GM20000 (cell line): ENCODE data around the gene OSBPL6.

Source experiments
- DNase-seq: peaks from one replicate; pipeline ENCODE4 v3.0.0; 2012; ENCODE audit warnings: low spot score
- TF ChIP-seq, protein P1 (sequence below): IDR thresholded peaks from 2 replicates; pipeline ENCODE4 v1.5.1; 2012; ENCODE audit warnings: mild to moderate bottlenecking, control low read depth; ENCODE audit errors: extremely low read depth, missing control alignments

OSBPL6 gene

GRCh38 chr2:178247250-178247649 lies 52.9 kb downstream of the OSBPL6 start:
- TF ChIP-seq, protein P1, sequence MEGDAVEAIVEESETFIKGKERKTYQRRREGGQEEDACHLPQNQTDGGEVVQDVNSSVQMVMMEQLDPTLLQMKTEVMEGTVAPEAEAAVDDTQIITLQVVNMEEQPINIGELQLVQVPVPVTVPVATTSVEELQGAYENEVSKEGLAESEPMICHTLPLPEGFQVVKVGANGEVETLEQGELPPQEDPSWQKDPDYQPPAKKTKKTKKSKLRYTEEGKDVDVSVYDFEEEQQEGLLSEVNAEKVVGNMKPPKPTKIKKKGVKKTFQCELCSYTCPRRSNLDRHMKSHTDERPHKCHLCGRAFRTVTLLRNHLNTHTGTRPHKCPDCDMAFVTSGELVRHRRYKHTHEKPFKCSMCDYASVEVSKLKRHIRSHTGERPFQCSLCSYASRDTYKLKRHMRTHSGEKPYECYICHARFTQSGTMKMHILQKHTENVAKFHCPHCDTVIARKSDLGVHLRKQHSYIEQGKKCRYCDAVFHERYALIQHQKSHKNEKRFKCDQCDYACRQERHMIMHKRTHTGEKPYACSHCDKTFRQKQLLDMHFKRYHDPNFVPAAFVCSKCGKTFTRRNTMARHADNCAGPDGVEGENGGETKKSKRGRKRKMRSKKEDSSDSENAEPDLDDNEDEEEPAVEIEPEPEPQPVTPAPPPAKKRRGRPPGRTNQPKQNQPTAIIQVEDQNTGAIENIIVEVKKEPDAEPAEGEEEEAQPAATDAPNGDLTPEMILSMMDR, result no peak
- no peak for DNase-seq

GRCh38 chr2:178250429-178250828 lies 56.1 kb downstream of the OSBPL6 start:
- DNase-seq, result no peak
- TF ChIP-seq, protein P1, result no peak

- TF ChIP-seq, protein P1, result no peak
- DNase-seq, result no peak
Measured at GRCh38 chr2:178251151-178251955, 57.0 kb downstream of the OSBPL6 start.

DNA sequence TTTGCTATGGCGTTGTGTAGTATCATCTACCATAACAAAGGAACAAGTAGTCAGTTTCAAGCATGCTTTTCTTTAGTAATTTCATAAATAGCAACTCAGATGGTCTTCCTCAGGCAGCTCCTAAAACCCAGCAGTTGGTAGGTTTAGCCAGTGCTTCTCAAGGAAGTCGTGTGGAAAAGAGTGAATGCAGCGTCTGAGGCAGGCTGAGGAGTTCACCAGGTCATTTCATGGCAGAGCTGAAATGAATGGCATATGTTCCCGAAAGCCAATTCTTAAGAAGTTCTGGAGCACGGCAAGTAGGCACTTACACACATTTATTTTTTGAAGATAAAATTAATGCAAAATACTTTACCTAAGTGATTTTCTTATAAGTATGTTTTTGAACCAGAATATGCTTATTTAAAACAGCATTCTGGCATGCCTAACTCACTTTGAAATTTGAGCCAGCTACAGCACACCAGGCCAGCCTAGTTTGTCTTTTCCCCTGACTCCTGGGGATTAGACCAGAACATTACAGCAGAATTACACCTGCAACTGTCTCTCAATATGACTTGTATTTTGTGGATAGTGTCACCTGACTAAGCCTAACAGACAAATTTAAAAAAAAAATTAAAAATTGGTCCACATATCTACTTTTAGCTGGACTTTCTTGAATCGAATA lies 62.2 kb downstream of the OSBPL6 start:
- TF ChIP-seq, protein P1, result no peak
- no peak for DNase-seq

GRCh38 chr2:178257127-178257526 lies 62.8 kb downstream of the OSBPL6 start:
- no peak for DNase-seq
- TF ChIP-seq, protein P1, result no peak

GRCh38 chr2:178258916-178259315 lies 64.6 kb downstream of the OSBPL6 start:
- no peak for DNase-seq
- TF ChIP-seq, protein P1, result no peak

DNA sequence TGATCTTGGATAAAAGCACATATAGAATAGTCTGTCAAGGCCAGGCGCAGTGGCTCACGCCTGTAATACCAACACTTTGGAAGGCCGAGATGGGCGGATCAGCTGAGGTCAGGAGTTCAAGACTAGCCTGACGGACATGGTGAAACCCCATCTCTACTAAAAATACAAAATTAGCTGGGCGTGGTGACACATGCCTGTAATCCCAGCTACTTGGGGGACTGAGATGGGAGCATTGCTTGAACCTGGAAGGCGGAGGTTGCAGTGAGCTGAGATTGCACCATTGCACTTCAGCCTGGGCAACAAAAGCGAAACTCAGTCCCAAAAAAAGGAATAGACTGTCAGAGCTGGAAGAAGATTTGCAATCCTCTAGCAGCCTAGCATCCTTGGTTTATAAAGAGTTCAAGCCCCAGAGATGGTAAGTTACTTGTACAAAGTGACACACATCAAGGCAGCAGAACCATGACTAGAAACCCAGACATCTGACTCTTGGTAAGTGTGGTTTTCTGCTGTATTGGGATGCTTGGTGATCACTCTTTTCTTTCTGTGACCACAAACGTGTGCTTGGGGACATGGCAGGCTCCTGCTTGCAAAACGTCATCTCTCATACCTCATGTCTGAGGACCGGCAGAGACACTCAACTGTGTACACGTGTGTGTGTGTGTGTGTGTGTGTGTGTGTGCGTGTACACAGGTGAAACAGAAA lies 69.0 kb downstream of the OSBPL6 start:
- TF ChIP-seq, protein P1, result no peak

More for the DNA sequence above, 69.0 kb downstream of the OSBPL6 start:
- DNase-seq, result no peak
